ENCODE data around the gene CNEP1R1.

Gene CNEP1R1

DNA sequence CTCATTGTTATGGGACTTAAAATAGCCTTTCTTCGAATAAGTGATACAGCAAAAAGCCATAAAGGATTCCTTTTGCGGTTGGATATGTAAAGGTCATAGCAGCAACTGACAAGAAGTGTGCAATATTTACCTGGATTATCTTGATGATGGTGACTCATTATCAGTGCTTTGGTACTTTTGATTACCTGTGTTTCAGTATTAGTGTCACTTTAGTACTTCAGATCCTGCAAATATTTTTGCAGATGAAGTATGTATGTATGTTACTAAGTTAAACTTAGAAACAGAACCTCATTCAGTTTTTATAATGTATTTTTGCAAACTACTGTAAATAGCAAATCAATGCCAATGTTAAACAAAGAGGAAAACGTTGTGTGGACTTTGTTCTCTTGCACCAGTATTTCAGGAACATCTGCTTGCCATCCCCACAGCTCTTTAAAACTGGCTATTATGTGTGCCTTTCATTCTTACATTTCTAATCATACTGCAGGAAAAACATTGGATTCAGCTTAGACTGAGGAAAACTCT, 10.5 kb downstream of the CNEP1R1 start:
- DNase-seq (ENCODE audit: low read depth) = no peak
- no peak overlapping the region for H3K4me3 ChIP-seq (ENCODE audit: low read depth, low read length)
- TF ChIP-seq, protein P1, sequence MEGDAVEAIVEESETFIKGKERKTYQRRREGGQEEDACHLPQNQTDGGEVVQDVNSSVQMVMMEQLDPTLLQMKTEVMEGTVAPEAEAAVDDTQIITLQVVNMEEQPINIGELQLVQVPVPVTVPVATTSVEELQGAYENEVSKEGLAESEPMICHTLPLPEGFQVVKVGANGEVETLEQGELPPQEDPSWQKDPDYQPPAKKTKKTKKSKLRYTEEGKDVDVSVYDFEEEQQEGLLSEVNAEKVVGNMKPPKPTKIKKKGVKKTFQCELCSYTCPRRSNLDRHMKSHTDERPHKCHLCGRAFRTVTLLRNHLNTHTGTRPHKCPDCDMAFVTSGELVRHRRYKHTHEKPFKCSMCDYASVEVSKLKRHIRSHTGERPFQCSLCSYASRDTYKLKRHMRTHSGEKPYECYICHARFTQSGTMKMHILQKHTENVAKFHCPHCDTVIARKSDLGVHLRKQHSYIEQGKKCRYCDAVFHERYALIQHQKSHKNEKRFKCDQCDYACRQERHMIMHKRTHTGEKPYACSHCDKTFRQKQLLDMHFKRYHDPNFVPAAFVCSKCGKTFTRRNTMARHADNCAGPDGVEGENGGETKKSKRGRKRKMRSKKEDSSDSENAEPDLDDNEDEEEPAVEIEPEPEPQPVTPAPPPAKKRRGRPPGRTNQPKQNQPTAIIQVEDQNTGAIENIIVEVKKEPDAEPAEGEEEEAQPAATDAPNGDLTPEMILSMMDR (conservative IDR thresholded peaks at IDR 0.05; ENCODE audit: low read depth, low read length) = no peak

GRCh38 chr16:50036426-50036825, 11.4 kb downstream of the CNEP1R1 start:
- TF ChIP-seq, protein P1 (conservative IDR thresholded peaks at IDR 0.05; ENCODE audit: low read depth, low read length) = no peak
- no peak overlapping the region for H3K4me3 ChIP-seq (ENCODE audit: low read depth, low read length)
- no peak for DNase-seq (ENCODE audit: low read depth)

- no peak overlapping the region for H3K4me3 ChIP-seq (ENCODE audit: low read depth, low read length)
- DNase-seq (ENCODE audit: low read depth) = peak; percentile 39
- TF ChIP-seq, protein P1 (conservative IDR thresholded peaks at IDR 0.05; ENCODE audit: low read depth, low read length) = no peak
These were observed 12.7 kb downstream of the CNEP1R1 start for GRCh38 chr16:50037662-50038220.

GRCh38 chr16:50038286-50038685, 13.3 kb downstream of the CNEP1R1 start:
- TF ChIP-seq, protein P1 (conservative IDR thresholded peaks at IDR 0.05; ENCODE audit: low read depth, low read length) = no peak

DNA sequence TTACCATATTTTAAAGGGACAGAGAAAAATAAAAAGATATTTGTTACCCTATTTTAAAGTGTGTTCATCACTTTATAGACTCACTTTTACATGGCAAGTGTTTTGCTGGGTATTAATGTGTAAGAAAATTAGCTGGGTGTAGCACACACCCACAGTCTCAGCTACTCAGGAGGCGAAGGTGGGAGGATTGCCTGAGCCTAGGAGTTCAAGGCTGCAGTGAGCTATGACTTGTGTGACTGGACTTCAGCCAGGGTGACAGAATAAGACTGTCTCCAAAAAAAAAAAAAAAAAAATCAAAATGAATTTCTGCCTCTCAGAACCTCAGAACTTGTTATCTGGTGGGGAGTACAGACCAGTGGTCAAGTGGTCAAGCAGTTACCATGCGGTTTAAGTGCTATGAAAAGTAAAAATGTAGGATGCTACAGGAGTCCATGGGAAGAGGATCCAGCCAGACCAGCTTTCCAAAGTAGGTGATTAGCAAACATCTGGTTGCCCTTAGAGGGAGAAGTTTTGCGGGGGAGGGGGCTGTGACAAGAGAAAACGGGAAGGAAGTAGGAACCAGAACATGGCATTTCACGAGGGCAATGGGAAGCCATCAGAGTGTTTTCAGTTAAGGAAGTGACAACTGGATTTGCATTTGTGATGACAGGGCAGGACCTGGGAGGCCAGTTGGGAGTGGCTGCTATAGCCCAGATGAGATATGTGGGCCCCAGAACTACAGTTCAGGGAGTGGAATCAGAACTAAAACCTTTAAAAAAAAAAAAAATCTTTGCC, 13.9 kb downstream of the CNEP1R1 start:
- no peak overlapping the region for H3K4me3 ChIP-seq (ENCODE audit: low read depth, low read length)
- DNase-seq (ENCODE audit: low read depth) = no peak
- TF ChIP-seq, protein P1 (conservative IDR thresholded peaks at IDR 0.05; ENCODE audit: low read depth, low read length) = no peak

More at GRCh38 chr16:50038286-50038685, 13.3 kb downstream of the CNEP1R1 start:
- no peak overlapping the region for H3K4me3 ChIP-seq (ENCODE audit: low read depth, low read length)
- no peak for DNase-seq (ENCODE audit: low read depth)

DNA sequence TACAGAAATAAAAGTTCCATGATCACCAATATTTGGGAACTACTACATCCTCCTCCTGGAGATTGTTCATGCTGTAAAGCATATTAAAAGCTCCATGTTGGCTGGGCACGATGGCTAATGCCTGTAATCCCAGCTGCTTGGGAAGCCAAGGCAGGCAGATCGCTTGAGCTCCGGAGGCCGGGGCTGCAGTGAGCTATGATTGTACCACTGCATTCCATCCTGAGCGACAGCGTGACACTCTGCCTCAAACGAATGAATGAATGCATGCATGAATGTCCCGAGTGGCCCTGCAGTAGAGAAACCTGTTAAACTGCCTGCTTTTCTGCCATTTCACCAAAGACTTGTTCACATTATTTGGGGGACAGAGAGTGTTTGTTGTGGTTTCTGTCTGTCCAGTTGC, 15.0 kb downstream of the CNEP1R1 start:
- H3K4me3 ChIP-seq (ENCODE audit: low read depth, low read length) = no peak overlapping the region
- DNase-seq (ENCODE audit: low read depth) = no peak
- TF ChIP-seq, protein P1 (conservative IDR thresholded peaks at IDR 0.05; ENCODE audit: low read depth, low read length) = no peak
